Measurements from ENCODE around the gene ABCA10. TPM values are rescaled to one million over a fixed set of nuclear protein-coding genes. Genes with fewer than 3 reads are reported as not detected.
"Not testable (repeated sequence)": the region's sequence is repeated elsewhere in the genome, so short reads cannot be mapped to it uniquely, and the experiment has no call there.

Gene ABCA10
- total RNA-seq, 2 donors from 2014 or later: 2.0 to 4.7 TPM

GRCh38 chr17:69170377-69170776 lies 58.2 kb downstream of the ABCA10 start:
- no peaks in the 10 kb centered on the region for H3K9me3 Mint-ChIP-seq
- no peak overlapping the region for H3K27ac Mint-ChIP-seq
- no peaks in the 10 kb centered on the region for H3K27me3 Mint-ChIP-seq
- H3K36me3 Mint-ChIP-seq: peaks cover 5% of the 10 kb centered on the region
- no peak for ATAC-seq
- DNase-seq (ENCODE audit: low spot score): no peak
- H3K4me3 Mint-ChIP-seq: no peak overlapping the region
- no peaks in the 10 kb centered on the region for H3K4me1 Mint-ChIP-seq (ENCODE audit: low read depth in 2 of 2)

GRCh38 chr17:69168642-69169041 lies 60.0 kb downstream of the ABCA10 start:
- not testable (repeated sequence) for DNase-seq (ENCODE audit: low spot score); H3K9me3 Mint-ChIP-seq; H3K4me3 Mint-ChIP-seq; H3K36me3 Mint-ChIP-seq; H3K27ac Mint-ChIP-seq; H3K4me1 Mint-ChIP-seq (ENCODE audit: low read depth in 2 of 2); H3K27me3 Mint-ChIP-seq; ATAC-seq

GRCh38 chr17:69166957-69167356 lies 61.7 kb downstream of the ABCA10 start:
- Mint-ChIP-seq H3K4me1 (ENCODE audit: low read depth in 2 of 2) (no peaks in the 10 kb centered on the region), H3K9me3 (no peaks in the 10 kb centered on the region), H3K36me3 (peaks cover 6% of the 10 kb centered on the region), H3K27me3 (no peaks in the 10 kb centered on the region), H3K4me3 (no peak overlapping the region), H3K27ac (no peak overlapping the region)
- DNase-seq (ENCODE audit: low spot score): no peak
- ATAC-seq: no peak

- ATAC-seq (no peak), DNase-seq (ENCODE audit: low spot score) (no peak)
- Mint-ChIP-seq H3K9me3 (no peaks in the 10 kb centered on the region), H3K27me3 (no peaks in the 10 kb centered on the region), H3K4me1 (ENCODE audit: low read depth in 2 of 2) (no peaks in the 10 kb centered on the region), H3K27ac (no peak overlapping the region), H3K4me3 (no peak overlapping the region), H3K36me3 (peaks cover 10% of the 10 kb centered on the region)
These were observed 64.4 kb downstream of the ABCA10 start for GRCh38 chr17:69164206-69164605.

GRCh38 chr17:69159418-69159817 lies 69.2 kb downstream of the ABCA10 start:
- no peaks in the 10 kb centered on the region for H3K9me3 Mint-ChIP-seq
- ATAC-seq: no peak

GRCh38 chr17:69154267-69154666 lies 74.4 kb downstream of the ABCA10 start:
- Mint-ChIP-seq H3K4me3 (no peak overlapping the region), H3K4me1 (ENCODE audit: low read depth in 2 of 2) (no peaks in the 10 kb centered on the region), H3K27me3 (peaks cover 0 to 2% of the 10 kb centered on the region in 2 donors), H3K9me3 (no peaks in the 10 kb centered on the region), H3K36me3 (peaks cover 13% of the 10 kb centered on the region), H3K27ac (no peak overlapping the region)
- DNase-seq (ENCODE audit: low spot score) (no peak), ATAC-seq (no peak)

More at GRCh38 chr17:69159418-69159817, 69.2 kb downstream of the ABCA10 start:
- no peak overlapping the region for H3K4me3 Mint-ChIP-seq
- H3K27me3 Mint-ChIP-seq: peaks cover 0 to 2% of the 10 kb centered on the region in 2 donors
- no peak for DNase-seq (ENCODE audit: low spot score)
- no peaks in the 10 kb centered on the region for H3K4me1 Mint-ChIP-seq (ENCODE audit: low read depth in 2 of 2)
- H3K27ac Mint-ChIP-seq: no peak overlapping the region
- peaks cover 5% of the 10 kb centered on the region for H3K36me3 Mint-ChIP-seq

GRCh38 chr17:69150333-69150732 lies 78.3 kb downstream of the ABCA10 start:
- H3K27ac Mint-ChIP-seq: no peak overlapping the region
- peaks cover 13% of the 10 kb centered on the region for H3K36me3 Mint-ChIP-seq
- peaks cover 0 to under 1% of the 10 kb centered on the region in 2 donors for H3K27me3 Mint-ChIP-seq
- DNase-seq (ENCODE audit: low spot score) (no peak), ATAC-seq (no peak)
- no peak overlapping the region for H3K4me3 Mint-ChIP-seq
- H3K9me3 Mint-ChIP-seq: no peaks in the 10 kb centered on the region
- H3K4me1 Mint-ChIP-seq (ENCODE audit: low read depth in 2 of 2): no peaks in the 10 kb centered on the region

GRCh38 chr17:69147460-69147859 lies 81.2 kb downstream of the ABCA10 start:
- Mint-ChIP-seq H3K4me3 (no peak overlapping the region), H3K27me3 (peaks cover 4 to 14% of the 10 kb centered on the region in 2 donors), H3K9me3 (no peaks in the 10 kb centered on the region), H3K27ac (no peak overlapping the region), H3K36me3 (peaks cover 12% of the 10 kb centered on the region), H3K4me1 (ENCODE audit: low read depth in 2 of 2) (no peaks in the 10 kb centered on the region)
- DNase-seq (ENCODE audit: low spot score) (no peak), ATAC-seq (no peak)

- Mint-ChIP-seq H3K4me3 (no peak overlapping the region), H3K36me3 (no peaks in the 10 kb centered on the region), H3K4me1 (ENCODE audit: low read depth in 2 of 2) (no peaks in the 10 kb centered on the region), H3K27ac (no peak overlapping the region), H3K27me3 (peaks cover 4 to 14% of the 10 kb centered on the region in 2 donors), H3K9me3 (no peaks in the 10 kb centered on the region)
- ATAC-seq (no peak), DNase-seq (ENCODE audit: low spot score) (no peak)
These were observed 84.0 kb downstream of the ABCA10 start for GRCh38 chr17:69144331-69145255.

GRCh38 chr17:69143683-69144231 lies 84.9 kb downstream of the ABCA10 start:
- ATAC-seq: no peak
- Mint-ChIP-seq H3K4me1 (ENCODE audit: low read depth in 2 of 2) (no peaks in the 10 kb centered on the region), H3K36me3 (no peaks in the 10 kb centered on the region), H3K9me3 (no peaks in the 10 kb centered on the region), H3K4me3 (no peak overlapping the region), H3K27me3 (peaks cover 4 to 14% of the 10 kb centered on the region in 2 donors), H3K27ac (no peak overlapping the region)
- DNase-seq (ENCODE audit: low spot score): no peak

- DNase-seq (ENCODE audit: low spot score): no peak
- H3K27me3 Mint-ChIP-seq: peaks cover 4 to 14% of the 10 kb centered on the region in 2 donors
- H3K27ac Mint-ChIP-seq: no peak overlapping the region
- no peaks in the 10 kb centered on the region for H3K4me1 Mint-ChIP-seq (ENCODE audit: low read depth in 2 of 2)
- ATAC-seq: no peak
- no peak overlapping the region for H3K4me3 Mint-ChIP-seq
- no peaks in the 10 kb centered on the region for H3K9me3 Mint-ChIP-seq
- no peaks in the 10 kb centered on the region for H3K36me3 Mint-ChIP-seq
These were observed 85.5 kb downstream of the ABCA10 start for GRCh38 chr17:69143151-69143550.

GRCh38 chr17:69142175-69142802 lies 86.3 kb downstream of the ABCA10 start:
- DNase-seq (ENCODE audit: low spot score): no peak
- H3K27me3 Mint-ChIP-seq: peaks cover 4 to 14% of the 10 kb centered on the region in 2 donors
- H3K4me3 Mint-ChIP-seq: no peak overlapping the region
- H3K27ac Mint-ChIP-seq: no peak overlapping the region
- no peaks in the 10 kb centered on the region for H3K4me1 Mint-ChIP-seq (ENCODE audit: low read depth in 2 of 2)
- no peaks in the 10 kb centered on the region for H3K36me3 Mint-ChIP-seq
- H3K9me3 Mint-ChIP-seq: no peaks in the 10 kb centered on the region
- no peak for ATAC-seq

- no peak for DNase-seq (ENCODE audit: low spot score)
- H3K4me1 Mint-ChIP-seq (ENCODE audit: low read depth in 2 of 2): no peaks in the 10 kb centered on the region
- no peak for ATAC-seq
These were observed 87.0 kb downstream of the ABCA10 start, which contains the start of gene ABCA6 for GRCh38 chr17:69141431-69142174. ABCA6 (minus strand) TSS chr17:69141895; CDS start chr17:69140703, 1,192 bp downstream.

More at GRCh38 chr17:69141431-69142174, 87.0 kb downstream of the ABCA10 start, which contains the start of gene ABCA6:
- Mint-ChIP-seq H3K27me3 (peaks cover 4 to 14% of the 10 kb centered on the region in 2 donors), H3K4me3 (no peak within 1 kb of the TSS), H3K27ac (no peak within 1 kb of the TSS), H3K36me3 (no peaks in the 10 kb centered on the region), H3K9me3 (no peaks in the 10 kb centered on the region)

All from natural killer cell treated with Interleukin-12 subunit alpha and Interleukin-12 subunit beta and Interleukin-15 and Interleukin-18, amount 100 ng/mL, for 72 hours (primary cell).